Fibroblast of lung (primary cell): ENCODE data around the gene KMT2A.
"Not testable (repeated sequence)": the region's sequence is repeated elsewhere in the genome, so short reads cannot be mapped to it uniquely, and the experiment has no call there.

ENCODE experiments used
- CTCF ChIP-seq, 2 donors: IDR thresholded peaks in 1 of 2; conservative IDR thresholded peaks in 1 of 2; 1 replicate in 1 of 2; 2 replicates in 1 of 2; pipeline ENCODE4 v1.5.1; 2011 to 2012; ENCODE audit warnings: low read length in 2 of 2, control low read depth in 1 of 2, inconsistent platforms in 1 of 2, low read depth in 1 of 2, mild to moderate bottlenecking in 1 of 2
- EZH2 ChIP-seq: IDR thresholded peaks from 2 replicates; pipeline ENCODE4 v1.5.1; 2012; ENCODE audit warnings: low read length, control low read depth, mild to moderate bottlenecking; ENCODE audit errors: missing control alignments

- TF ChIP-seq CTCF (conservative IDR thresholded peaks at IDR 0.05 in 1 of 2, IDR thresholded peaks at IDR 0.05 in 1 of 2; ENCODE audit: low read depth in 1 of 2, low read length in 2 of 2); EZH2: not testable (repeated sequence)
Measured at GRCh38 chr11:118571701-118572060, 135.4 kb downstream of the KMT2A start.
